ENCODE measurements around the gene MRPL49. TPM values are rescaled to one million over a fixed set of nuclear protein-coding genes. Genes with fewer than 3 reads are reported as not detected.

The MRPL49 gene
- total RNA-seq, 1 experiment from 2014 or later = 44.5 TPM

DNA sequence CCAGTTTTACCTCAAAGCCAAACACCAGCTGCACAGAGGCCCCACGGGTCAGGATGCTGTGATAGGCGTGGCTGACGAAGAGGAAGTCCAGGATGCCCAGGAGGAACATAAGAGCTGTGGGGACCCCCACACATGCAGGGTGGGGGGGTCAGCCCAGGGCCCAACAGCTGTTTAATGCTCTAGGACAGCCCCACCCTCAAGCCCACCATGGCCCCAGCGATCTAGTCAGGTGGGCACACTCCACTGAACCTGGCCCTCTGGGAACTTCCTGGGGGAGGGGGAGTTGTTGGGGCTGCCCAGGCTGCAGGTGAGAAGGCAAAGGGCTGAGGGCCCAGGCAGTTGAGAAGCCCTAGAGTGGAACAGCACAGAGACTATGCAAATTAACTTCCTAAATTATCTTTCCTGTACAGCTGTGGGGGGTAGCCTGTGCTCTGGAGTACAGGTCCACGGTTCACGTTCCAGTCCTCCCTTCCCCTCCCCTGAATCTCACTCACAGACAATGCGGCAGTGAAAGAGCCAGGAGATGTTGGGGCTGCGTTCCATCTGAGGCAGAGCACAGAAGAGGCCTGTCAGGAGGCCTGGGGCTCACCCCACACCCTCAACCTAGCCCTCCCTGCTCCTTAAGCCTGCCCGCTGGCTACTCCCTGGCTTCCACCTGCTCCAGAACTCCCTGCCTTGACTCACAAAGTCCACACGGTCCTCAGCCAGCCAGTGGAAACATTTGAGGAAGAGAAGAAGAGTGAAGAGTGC, 10.3 kb downstream of the MRPL49 start:
- H3K9ac ChIP-seq (ENCODE audit: low read length) = peak overlapping the region; percentile 99
- H3K9me3 ChIP-seq (ENCODE audit: low read length) = no peaks in the 10 kb centered on the region
- H3K4me3 ChIP-seq (ENCODE audit: low read length) = peak overlapping the region; percentile 91
- peaks cover 27% of the 10 kb centered on the region for H3K79me2 ChIP-seq (ENCODE audit: low read length)
- peaks cover 70% of the 10 kb centered on the region for H3K4me1 ChIP-seq (ENCODE audit: low read length)
- peak; percentile 97 for DNase-seq
- no peaks in the 10 kb centered on the region for H3K9me2 ChIP-seq (replicated peaks; ENCODE audit: insufficient read depth, low read length)
- H3K27ac ChIP-seq (ENCODE audit: low read length) = peak overlapping the region; percentile 100
- H3K36me3 ChIP-seq (ENCODE audit: insufficient read depth, low read length) = peaks cover 43% of the 10 kb centered on the region
- H4K20me1 ChIP-seq (ENCODE audit: insufficient read depth, low read depth, low read length) = peaks cover 34% of the 10 kb centered on the region; the same call in 1 of the 2 replicates
- no peak overlapping the region for H2AFZ ChIP-seq (ENCODE audit: low read length)
- H3K4me2 ChIP-seq (ENCODE audit: low read depth, low read length, poor library complexity, severe bottlenecking) = peak overlapping the region; percentile 98
- H3K27me3 ChIP-seq (ENCODE audit: low read length) = no peaks in the 10 kb centered on the region

DNA sequence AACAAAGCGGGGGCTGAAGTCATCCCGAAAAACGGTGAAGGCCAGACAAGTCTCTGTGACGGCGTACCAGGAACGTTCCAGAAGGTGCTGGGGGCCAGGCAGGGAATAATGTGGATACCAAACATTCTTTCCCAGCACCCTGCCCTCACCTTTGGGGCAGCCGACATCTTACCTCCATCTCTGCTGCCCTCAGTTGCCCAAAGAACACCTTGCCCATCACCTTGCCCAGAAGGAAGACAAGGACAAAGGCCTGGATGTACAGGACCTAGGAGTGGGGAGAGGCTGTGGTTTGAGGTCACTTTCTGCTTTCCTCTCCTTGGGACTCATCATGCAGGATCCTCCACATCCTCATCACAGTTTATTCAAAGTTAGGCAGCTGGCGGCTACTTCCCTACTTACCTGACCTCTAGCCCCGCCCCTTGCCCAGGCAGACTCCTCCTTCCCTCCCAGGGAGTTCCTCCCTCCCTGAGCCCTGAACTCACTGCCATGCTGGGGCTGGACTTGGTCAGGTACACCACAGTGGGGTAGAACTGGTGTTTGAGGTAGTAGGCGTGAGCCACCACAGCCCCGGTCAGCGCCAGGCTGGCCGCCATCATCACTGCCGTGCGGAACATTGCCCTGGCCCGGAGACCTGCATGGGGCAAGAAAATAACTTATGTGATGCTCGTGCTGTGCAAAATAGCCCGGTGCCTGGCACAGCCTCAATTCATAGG, 11.0 kb downstream of the MRPL49 start:
- no peaks in the 10 kb centered on the region for H3K27me3 ChIP-seq (ENCODE audit: low read length)
- H3K9ac ChIP-seq (ENCODE audit: low read length) = peak overlapping the region; percentile 99
- peak; percentile 95 for DNase-seq
- H3K9me3 ChIP-seq (ENCODE audit: low read length) = no peaks in the 10 kb centered on the region
- H3K27ac ChIP-seq (ENCODE audit: low read length) = peak overlapping the region; percentile 100
- peaks cover 27% of the 10 kb centered on the region for H3K79me2 ChIP-seq (ENCODE audit: low read length)
- H2AFZ ChIP-seq (ENCODE audit: low read length) = no peak overlapping the region
- H4K20me1 ChIP-seq (ENCODE audit: insufficient read depth, low read depth, low read length) = peaks cover 34% of the 10 kb centered on the region; the same call in 1 of the 2 replicates
- H3K4me3 ChIP-seq (ENCODE audit: low read length) = peak overlapping the region; percentile 91
- H3K9me2 ChIP-seq (replicated peaks; ENCODE audit: insufficient read depth, low read length) = no peaks in the 10 kb centered on the region
- peaks cover 36% of the 10 kb centered on the region for H3K36me3 ChIP-seq (ENCODE audit: insufficient read depth, low read length)
- peak overlapping the region; percentile 98 for H3K4me2 ChIP-seq (ENCODE audit: low read depth, low read length, poor library complexity, severe bottlenecking)
- H3K4me1 ChIP-seq (ENCODE audit: low read length) = peaks cover 63% of the 10 kb centered on the region

DNA sequence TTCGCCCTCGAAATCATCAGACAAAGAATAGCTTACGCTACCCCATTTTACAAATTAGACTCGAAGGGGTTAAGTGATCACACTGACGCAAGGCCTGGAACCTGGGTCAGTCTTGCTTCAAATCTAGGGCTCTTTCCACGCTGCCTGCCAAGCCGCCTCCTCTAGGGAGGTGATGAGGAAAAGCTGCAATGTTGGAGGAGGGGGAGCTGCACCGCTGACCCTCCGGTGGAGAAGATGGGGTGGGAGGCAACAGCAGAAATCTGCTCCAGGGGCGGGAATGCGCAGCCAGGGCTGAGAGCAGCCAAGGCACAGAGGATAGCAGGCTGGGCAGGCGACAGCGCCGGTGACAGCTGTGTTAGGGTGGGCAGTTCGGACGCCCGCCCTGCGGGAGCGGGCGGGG, 11.6 kb downstream of the MRPL49 start:
- peak overlapping the region; percentile 91 for H3K4me3 ChIP-seq (ENCODE audit: low read length)
- H2AFZ ChIP-seq (ENCODE audit: low read length) = no peak overlapping the region
- H4K20me1 ChIP-seq (ENCODE audit: insufficient read depth, low read depth, low read length) = peaks cover 34% of the 10 kb centered on the region; the same call in 1 of the 2 replicates
- H3K27me3 ChIP-seq (ENCODE audit: low read length) = no peaks in the 10 kb centered on the region
- H3K4me2 ChIP-seq (ENCODE audit: low read depth, low read length, poor library complexity, severe bottlenecking) = peak overlapping the region; percentile 98
- H3K79me2 ChIP-seq (ENCODE audit: low read length) = peaks cover 27% of the 10 kb centered on the region
- H3K4me1 ChIP-seq (ENCODE audit: low read length) = peaks cover 57% of the 10 kb centered on the region
- peak overlapping the region; percentile 100 for H3K27ac ChIP-seq (ENCODE audit: low read length)
- H3K9ac ChIP-seq (ENCODE audit: low read length) = peak overlapping the region; percentile 99
- peak; percentile 70 for DNase-seq
- no peaks in the 10 kb centered on the region for H3K9me3 ChIP-seq (ENCODE audit: low read length)
- H3K9me2 ChIP-seq (replicated peaks; ENCODE audit: insufficient read depth, low read length) = no peaks in the 10 kb centered on the region
- H3K36me3 ChIP-seq (ENCODE audit: insufficient read depth, low read length) = peaks cover 30% of the 10 kb centered on the region

DNA sequence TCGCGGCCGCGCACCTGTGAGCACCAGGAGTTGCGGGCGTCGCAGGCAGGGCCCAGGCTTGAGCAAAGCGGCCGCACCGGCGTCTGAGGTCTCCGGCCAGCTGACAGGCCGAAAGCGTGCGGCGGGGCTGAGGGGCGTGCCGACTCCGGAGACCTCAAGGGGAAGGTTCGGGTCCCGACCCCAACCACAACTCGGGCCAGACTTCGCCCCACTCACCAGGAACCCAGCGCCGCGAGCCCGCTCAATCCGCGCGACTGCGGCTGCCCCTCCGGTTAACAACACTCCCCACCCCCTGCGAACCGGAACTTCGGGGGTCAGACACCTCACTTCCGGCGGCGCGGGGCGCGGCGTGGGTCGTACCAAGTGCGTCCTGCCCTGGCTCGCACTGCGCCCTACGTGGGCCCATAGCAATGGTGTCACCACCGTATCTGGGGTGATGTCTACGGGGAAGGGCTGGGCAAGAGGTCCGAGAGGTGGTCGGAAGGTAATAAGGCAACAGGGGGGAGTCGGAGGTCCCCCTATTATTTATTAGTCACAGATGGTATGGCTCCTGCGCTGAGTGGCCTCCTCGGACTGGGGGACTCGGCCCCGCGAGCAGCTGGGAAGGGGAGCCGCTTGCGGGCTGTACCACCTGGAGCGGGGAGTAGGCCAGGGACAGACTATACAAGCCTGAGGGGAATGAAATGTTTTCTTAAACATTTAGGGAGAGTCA, 12.3 kb downstream of the MRPL49 start, which contains the start of gene SYVN1:
Gene SYVN1, minus strand, starts transcription at position 280 of the 712 bp plus-strand sequence. CDS start 918 bp downstream, outside the sequence.
- Histone ChIP-seq H2AFZ (ENCODE audit: low read length) (peak within 1 kb of the TSS; percentile 87; the same call in 1 of the 2 replicates), H3K36me3 (ENCODE audit: insufficient read depth, low read length) (peaks cover 23% of the 10 kb centered on the region), H3K9ac (ENCODE audit: low read length) (peak within 1 kb of the TSS; percentile 99), H3K27me3 (ENCODE audit: low read length) (no peaks in the 10 kb centered on the region), H3K79me2 (ENCODE audit: low read length) (peaks cover 27% of the 10 kb centered on the region), H3K4me3 (ENCODE audit: low read length) (peak within 1 kb of the TSS; percentile 91), H3K9me2 (replicated peaks; ENCODE audit: insufficient read depth, low read length) (no peaks in the 10 kb centered on the region), H3K27ac (ENCODE audit: low read length) (peak within 1 kb of the TSS; percentile 100), H4K20me1 (ENCODE audit: insufficient read depth, low read depth, low read length) (peaks cover 28% of the 10 kb centered on the region; the same call in 1 of the 2 replicates), H3K4me2 (ENCODE audit: low read depth, low read length, poor library complexity, severe bottlenecking) (peak within 1 kb of the TSS; percentile 98), H3K4me1 (ENCODE audit: low read length) (peaks cover 50% of the 10 kb centered on the region), H3K9me3 (ENCODE audit: low read length) (no peaks in the 10 kb centered on the region)
- peak; percentile 96 for DNase-seq

DNA sequence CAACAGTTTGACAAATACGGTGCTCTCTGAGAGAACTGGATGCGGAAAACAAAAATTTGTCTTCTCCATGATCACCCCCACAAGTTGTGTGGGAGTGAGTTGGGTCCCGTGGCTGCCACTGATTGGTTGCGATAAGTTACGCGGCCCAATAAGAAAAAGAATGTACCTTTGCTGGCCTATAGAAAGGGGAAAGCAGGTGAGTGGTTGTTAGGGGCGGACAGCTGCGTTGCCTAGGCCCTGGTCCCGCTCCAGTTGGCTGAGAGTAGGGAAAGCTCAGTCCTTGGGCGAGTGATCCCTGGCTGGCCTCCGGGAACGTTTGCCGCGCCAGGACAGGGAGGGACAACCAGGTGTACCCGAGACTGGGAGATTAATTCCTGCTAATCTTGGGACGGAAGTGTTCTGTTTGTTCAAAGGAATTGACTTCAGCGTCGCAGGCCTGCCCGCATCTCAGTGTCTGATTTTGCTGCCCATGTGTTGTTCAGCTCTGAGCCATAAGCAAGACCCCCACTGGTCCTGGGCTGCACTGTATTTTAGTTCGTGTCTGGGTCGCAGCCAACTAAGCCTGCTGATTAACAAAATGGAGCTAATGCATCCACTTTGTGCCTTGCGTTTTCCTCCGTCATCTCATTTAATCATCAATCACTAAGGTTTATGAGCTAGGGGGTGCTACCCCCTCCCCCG, 13.0 kb downstream of the MRPL49 start:
- peak overlapping the region; percentile 91 for H3K4me3 ChIP-seq (ENCODE audit: low read length)
- H3K4me1 ChIP-seq (ENCODE audit: low read length) = peaks cover 44% of the 10 kb centered on the region
- peak; percentile 97 for DNase-seq
- peaks cover 27% of the 10 kb centered on the region for H3K79me2 ChIP-seq (ENCODE audit: low read length)
- H3K36me3 ChIP-seq (ENCODE audit: insufficient read depth, low read length) = peaks cover 16% of the 10 kb centered on the region
- H3K27ac ChIP-seq (ENCODE audit: low read length) = peak overlapping the region; percentile 100
- H2AFZ ChIP-seq (ENCODE audit: low read length) = peak overlapping the region; percentile 87; the same call in 1 of the 2 replicates
- H4K20me1 ChIP-seq (ENCODE audit: insufficient read depth, low read depth, low read length) = peaks cover 21% of the 10 kb centered on the region; the same call in 1 of the 2 replicates
- no peaks in the 10 kb centered on the region for H3K9me2 ChIP-seq (replicated peaks; ENCODE audit: insufficient read depth, low read length)
- peak overlapping the region; percentile 98 for H3K4me2 ChIP-seq (ENCODE audit: low read depth, low read length, poor library complexity, severe bottlenecking)
- no peaks in the 10 kb centered on the region for H3K27me3 ChIP-seq (ENCODE audit: low read length)
- no peaks in the 10 kb centered on the region for H3K9me3 ChIP-seq (ENCODE audit: low read length)
- peak overlapping the region; percentile 99 for H3K9ac ChIP-seq (ENCODE audit: low read length)

DNA sequence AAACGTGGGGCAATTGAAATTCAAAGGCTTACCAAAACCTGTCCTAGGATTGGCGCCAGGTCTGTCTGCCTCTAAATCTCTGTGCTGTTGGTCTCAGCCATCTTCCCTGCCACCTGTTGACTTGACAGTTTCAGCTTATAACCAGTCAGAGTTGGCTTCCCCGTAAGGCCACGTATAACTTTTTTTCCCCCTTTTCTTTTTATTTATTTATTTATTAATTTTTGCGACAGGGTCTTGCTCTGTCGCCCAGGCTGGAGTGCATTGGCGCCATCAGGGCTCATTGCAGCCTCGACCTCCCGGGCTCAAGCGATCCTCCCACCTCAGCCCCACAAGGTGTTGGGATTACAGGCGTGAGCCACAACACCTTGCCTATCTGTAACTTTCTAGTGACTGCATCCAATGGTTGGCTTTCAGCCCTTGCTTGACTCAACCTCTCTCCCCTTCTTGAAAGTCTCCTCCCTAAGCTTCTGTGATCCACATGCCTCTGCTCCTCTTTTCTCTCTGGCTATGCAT, 13.6 kb downstream of the MRPL49 start:
- H3K4me3 ChIP-seq (ENCODE audit: low read length) = peak overlapping the region; percentile 91
- H3K27me3 ChIP-seq (ENCODE audit: low read length) = no peaks in the 10 kb centered on the region
- H4K20me1 ChIP-seq (ENCODE audit: insufficient read depth, low read depth, low read length) = peaks cover 18% of the 10 kb centered on the region; the same call in 1 of the 2 replicates
- no peak overlapping the region for H2AFZ ChIP-seq (ENCODE audit: low read length)
- peak overlapping the region; percentile 99 for H3K9ac ChIP-seq (ENCODE audit: low read length)
- H3K9me3 ChIP-seq (ENCODE audit: low read length) = no peaks in the 10 kb centered on the region
- H3K4me1 ChIP-seq (ENCODE audit: low read length) = peaks cover 44% of the 10 kb centered on the region
- peak; percentile 31 for DNase-seq
- no peaks in the 10 kb centered on the region for H3K9me2 ChIP-seq (replicated peaks; ENCODE audit: insufficient read depth, low read length)
- H3K4me2 ChIP-seq (ENCODE audit: low read depth, low read length, poor library complexity, severe bottlenecking) = peak overlapping the region; percentile 98
- peak overlapping the region; percentile 100 for H3K27ac ChIP-seq (ENCODE audit: low read length)
- H3K79me2 ChIP-seq (ENCODE audit: low read length) = peaks cover 27% of the 10 kb centered on the region
- peaks cover 13% of the 10 kb centered on the region for H3K36me3 ChIP-seq (ENCODE audit: insufficient read depth, low read length)

DNA sequence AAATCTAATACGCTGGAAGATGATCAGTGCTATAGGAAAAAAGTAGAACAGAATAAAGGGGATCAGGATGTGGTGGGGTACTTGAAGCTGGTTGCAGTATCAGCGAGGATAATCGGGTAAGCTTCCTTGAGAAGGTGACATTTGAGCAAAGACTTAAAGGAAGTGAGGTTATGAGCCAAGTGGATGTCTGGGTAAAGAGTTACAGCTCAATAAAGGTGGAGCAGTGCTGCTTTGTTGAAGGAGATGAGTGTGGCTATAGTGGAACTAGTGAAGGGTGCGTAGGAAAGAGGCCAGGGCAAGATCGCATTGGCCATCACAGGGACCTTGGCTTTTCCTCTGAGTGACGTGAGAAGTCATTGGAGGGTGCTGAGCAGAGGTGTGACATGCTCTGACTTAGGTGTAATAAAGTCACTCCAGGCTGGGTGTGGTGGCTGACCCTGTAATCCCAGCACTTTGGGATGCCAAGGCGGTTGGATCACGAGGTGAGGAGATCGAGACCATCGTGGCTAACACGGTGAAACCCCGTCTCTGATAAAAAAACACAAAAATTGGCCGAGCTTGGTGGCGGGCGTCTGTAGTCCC, 14.5 kb downstream of the MRPL49 start:
- no peaks in the 10 kb centered on the region for H3K27me3 ChIP-seq (ENCODE audit: low read length)
- no peak overlapping the region for H2AFZ ChIP-seq (ENCODE audit: low read length)
- H3K9ac ChIP-seq (ENCODE audit: low read length) = peak overlapping the region; percentile 99; the same call in 1 of the 2 replicates
- H3K4me1 ChIP-seq (ENCODE audit: low read length) = peaks cover 44% of the 10 kb centered on the region
- H3K9me3 ChIP-seq (ENCODE audit: low read length) = no peaks in the 10 kb centered on the region
- peak overlapping the region; percentile 91; the same call in 1 of the 2 replicates for H3K4me3 ChIP-seq (ENCODE audit: low read length)
- H3K79me2 ChIP-seq (ENCODE audit: low read length) = peaks cover 20% of the 10 kb centered on the region
- peak overlapping the region; percentile 16; the same call in 1 of the 2 replicates for H3K27ac ChIP-seq (ENCODE audit: low read length)
- DNase-seq = peak; percentile 50
- no peaks in the 10 kb centered on the region for H3K9me2 ChIP-seq (replicated peaks; ENCODE audit: insufficient read depth, low read length)
- peaks cover 10% of the 10 kb centered on the region; the same call in 1 of the 2 replicates for H4K20me1 ChIP-seq (ENCODE audit: insufficient read depth, low read depth, low read length)
- H3K36me3 ChIP-seq (ENCODE audit: insufficient read depth, low read length) = peaks cover 5% of the 10 kb centered on the region
- peak overlapping the region; percentile 98 for H3K4me2 ChIP-seq (ENCODE audit: low read depth, low read length, poor library complexity, severe bottlenecking)
